Suprapubic skin (tissue), 2 donors: Measurements from ENCODE around the gene BAG3.

Source experiments
- EP300 ChIP-seq: sonication (generic); formaldehyde crosslinking; IDR thresholded peaks from one replicate; pipeline ENCODE4 v1.6.1; 2017; ENCODE audit warnings: antibody characterized with exemption
- POLR2A ChIP-seq, 2 donors: fragments of 450-650 bp; IDR thresholded peaks; one replicate each; pipeline ENCODE4 v1.6.1; 2017; ENCODE audit warnings: antibody characterized with exemption in 2 of 2, mild to moderate bottlenecking in 2 of 2, moderate library complexity in 2 of 2

DNA sequence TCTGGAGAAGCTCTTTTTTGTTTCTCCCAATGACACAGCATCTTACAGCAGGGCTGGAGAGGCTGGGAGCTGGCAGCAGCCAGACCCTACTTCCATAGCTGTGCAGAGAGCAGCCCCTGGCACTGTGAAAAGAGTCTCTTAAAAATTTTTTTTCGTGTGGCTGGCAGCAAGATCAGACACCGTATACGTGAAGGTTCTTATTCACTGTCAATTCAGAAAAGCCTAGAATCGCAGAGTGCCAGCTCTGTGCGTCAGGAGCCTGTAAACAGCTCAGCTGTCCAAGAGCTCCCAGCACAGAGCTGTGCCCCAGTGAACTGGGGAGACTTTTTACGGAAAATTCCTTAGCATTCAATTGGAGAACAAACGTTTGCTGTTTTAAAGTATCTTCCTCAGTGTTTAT lies 6.5 kb downstream of the BAG3 start:
- TF ChIP-seq EP300: no peak
- TF ChIP-seq POLR2A (IDR thresholded peaks at IDR 0.05): no peak
